Retina (tissue), 1 donor: ENCODE results near the gene LAMP5.

Experiments
- DNase-seq: peaks from one replicate; pipeline ENCODE4 v3.0.0-alpha.2; 2016

Gene LAMP5

GRCh38 chr20:9543214-9543613 is 28.8 kb downstream of the LAMP5 start:
- no peak for DNase-seq

DNA sequence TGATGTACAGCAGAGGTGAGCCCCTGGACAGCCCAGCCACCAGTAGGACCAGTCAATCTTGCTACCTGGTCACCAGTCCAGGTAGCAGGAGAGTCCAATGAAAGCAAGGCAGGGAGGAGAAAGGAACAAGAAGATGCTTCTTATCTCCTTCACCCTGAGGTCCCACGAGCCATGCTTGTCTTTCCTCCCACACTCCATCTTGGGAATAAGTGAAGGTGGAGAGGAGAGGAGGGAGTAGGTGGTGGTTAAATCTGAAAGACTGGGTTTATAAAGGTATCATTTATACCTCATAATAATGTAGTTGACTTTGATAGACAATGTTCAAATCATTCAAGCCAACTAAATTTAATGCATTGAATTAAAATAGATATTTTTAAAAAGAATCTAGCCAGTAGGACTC is 35.9 kb downstream of the LAMP5 start:
- no peak for DNase-seq

GRCh38 chr20:9550871-9551270 is 36.5 kb downstream of the LAMP5 start:
- DNase-seq, result no peak

- DNase-seq, result no peak
These were observed 37.6 kb downstream of the LAMP5 start for GRCh38 chr20:9551808-9552550.

- no peak for DNase-seq
These were observed 41.4 kb downstream of the LAMP5 start for GRCh38 chr20:9555781-9556180.

DNA sequence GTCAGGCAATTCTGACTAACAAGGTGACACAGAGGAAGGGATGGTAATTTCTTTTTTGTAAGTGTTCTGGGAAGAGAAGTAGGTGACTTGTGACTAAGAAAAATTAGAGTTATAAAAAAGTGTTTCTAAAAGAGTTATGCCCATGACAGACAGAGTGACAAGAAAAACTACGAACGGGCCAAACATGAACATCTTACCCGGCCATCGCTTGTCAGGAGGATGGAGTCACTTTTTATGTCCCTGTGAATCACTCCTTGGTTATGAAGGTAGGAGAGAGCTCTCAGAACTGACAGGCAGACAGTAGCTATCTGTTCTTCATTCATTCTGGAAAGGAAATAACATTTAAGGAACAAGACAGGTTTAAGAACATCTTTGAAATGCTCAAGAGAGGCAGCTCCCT is 43.0 kb downstream of the LAMP5 start:
- DNase-seq, result no peak

DNA sequence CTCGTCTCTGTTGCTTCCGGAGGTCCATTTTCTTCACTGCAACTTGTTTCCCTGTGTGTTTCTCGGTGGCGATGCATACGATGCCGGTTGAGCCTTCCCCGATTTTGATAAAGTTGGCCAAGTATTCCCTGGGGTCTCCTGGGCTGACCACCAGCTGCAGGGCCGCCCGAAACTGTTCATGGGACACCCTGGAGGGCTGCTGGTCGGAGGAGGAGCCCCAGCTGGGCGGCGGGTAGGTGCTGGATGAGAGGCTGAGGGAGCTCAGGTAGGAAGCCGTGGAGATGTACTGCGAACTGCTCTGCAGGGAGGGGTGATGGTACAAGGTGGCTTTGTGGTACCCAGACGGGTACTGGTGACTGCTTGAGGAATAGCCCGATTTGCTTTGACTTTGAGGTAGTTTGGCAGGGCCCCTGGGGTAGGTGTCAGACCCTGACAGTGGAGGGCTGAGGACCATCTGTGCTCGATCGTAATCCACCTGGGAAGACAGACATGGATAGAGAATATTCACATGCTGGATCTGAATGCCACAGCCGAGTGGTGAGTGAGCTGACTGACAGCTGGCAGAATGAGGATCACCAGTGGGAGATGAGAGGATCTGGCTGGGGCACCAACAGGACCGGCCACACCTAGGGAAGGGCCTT is 51.6 kb downstream of the LAMP5 start:
- no peak for DNase-seq

DNA sequence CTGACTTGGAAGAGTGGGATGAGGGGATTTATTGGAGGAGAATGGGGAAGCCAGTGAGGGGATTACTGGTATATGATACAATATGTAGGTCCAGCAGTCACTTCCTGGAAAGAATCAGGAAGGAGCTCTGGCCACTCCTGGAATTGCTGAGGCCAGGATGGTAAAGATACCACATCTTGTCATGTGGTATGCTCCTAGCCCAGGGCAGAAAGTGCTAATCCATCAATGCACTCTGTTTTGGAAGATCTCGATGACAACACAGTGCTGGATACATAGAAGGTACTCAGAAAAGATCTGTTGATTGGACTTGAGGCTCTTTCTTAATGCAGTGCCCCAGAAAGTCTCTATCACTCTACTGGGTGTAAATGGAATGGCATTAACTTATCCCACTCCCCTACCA is 52.6 kb downstream of the LAMP5 start:
- no peak for DNase-seq

GRCh38 chr20:9570612-9571011 is 56.2 kb downstream of the LAMP5 start:
- no peak for DNase-seq

DNA sequence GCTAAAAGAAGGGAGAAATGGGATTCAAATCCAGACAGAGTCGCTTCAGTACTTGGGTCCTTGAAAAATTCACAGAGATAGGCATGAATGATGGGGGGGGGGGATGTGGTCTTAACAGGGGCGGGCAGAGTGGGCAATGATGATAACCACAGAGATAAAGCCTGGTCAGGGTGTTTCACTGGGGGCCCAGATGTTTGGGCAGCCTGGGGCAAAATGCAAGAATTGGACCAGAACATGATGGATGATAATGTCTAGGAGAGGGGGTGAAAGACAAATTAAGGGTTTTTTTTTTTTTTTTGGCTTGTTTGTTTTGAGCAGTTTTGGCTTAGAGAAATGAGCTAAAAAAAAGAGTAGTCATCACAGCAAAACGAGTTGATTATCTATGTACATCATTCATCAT is 57.4 kb downstream of the LAMP5 start:
- no peak for DNase-seq

GRCh38 chr20:9572670-9573069 is 58.3 kb downstream of the LAMP5 start:
- DNase-seq, result peak; percentile 49

DNA sequence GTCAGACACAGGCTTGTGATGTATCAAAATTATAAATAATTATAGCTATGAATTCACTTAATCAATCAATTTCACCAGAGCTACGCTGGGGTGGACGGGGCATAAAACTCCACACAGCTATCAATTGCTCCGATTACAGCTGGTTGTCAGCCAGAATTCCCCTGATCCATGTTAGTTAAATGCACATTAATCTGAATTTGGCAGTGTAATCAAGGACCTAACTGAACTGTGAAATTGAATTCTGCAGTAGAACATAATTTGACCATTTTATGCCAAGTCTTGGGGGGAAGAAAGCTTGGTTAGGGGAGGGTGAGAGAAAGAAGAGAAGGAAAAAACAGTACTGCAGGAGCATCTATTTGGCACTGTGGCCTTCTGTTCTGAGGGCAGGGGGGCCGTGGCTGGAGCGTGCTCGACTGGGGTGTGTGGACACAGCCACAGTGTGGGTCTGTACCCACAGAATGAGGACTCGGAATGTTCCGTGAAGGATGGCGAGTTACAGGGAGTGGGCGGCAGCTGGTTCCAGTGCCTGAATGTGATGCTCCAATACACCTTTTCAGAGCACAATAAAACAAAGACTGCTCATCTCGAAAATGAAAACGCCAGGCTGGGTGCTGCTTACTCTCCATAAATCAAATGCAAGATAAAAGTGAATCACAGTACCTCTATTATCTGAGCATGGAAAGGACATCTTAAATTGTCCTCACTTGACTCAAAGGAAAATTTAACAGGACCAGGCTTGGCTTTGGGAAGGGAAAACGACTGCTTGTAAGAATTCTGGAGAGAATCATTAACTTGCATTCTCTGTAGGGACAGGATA is 59.2 kb downstream of the LAMP5 start:
- DNase-seq, result peak; percentile 83

DNA sequence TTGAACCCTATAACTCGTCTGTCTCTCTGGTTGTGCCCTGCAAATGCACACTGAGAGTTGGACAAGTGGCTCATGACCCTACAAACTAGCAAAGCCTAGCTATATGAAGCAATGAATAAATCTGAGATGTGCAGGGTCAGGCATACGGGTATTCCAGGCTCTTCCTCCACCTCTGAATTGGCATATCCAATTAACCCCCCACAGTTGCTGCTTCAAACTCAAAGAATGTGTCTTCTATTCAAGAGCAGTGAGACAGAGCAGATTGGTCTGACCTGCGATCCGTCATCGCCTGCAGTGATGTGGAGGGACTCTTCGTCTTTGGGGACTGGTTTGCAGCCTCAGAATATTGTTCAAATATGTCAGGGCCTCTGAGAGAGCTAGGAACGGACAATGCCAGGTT is 59.8 kb downstream of the LAMP5 start:
- DNase-seq, result no peak

GRCh38 chr20:9574776-9575175 is 60.4 kb downstream of the LAMP5 start:
- peak; percentile 34 for DNase-seq

GRCh38 chr20:9575836-9576235 is 61.4 kb downstream of the LAMP5 start:
- DNase-seq, result no peak

DNA sequence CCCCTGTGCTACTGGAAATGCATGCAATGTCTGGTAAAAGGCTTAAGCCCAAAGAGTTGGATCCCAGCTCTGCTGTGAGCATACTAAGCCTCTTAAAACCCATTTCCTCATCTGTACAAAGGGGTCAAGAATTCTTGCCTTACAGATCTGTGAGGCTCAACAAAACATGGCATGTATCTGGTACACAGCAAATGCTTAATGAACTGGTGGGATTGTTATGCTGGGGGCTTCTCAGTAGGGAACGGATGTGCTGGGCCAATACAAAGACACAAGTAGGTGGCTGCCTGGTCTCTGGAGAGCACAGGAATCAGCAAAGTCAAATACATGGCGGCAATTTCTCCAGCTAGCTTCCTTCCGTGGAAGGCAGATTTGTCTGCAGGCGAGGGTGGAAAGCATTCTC is 62.3 kb downstream of the LAMP5 start:
- no peak for DNase-seq

DNA sequence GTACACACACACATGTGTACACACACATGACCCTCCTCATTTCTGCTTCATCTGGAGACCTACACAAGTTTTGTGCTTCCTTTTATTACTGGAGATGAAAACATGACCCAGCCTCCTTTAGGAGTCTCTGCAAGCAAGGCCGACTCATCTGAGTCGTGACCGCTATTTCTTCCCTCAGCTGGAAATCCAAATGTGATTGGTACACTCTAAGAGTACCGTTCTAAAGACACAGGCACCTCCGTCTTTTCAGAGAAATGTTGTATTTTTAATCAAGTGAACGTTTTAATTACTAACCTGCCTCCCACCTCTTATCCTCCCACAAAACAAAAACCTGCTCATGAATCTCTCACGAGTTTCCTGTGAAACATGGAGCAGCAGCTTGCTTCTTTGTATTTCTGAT is 63.0 kb downstream of the LAMP5 start:
- DNase-seq, result no peak

- no peak for DNase-seq
These were observed 64.2 kb downstream of the LAMP5 start for GRCh38 chr20:9578594-9578993.
